ENCODE results near the gene GPC5. TPM values are rescaled to one million over a fixed set of nuclear protein-coding genes. Genes with fewer than 3 reads are reported as not detected.
A peak's percentile ranks its signal among the peaks of the same experiment; 100 is the strongest.
"Not testable (repeated sequence)": the region's sequence is repeated elsewhere in the genome, so short reads cannot be mapped to it uniquely, and the experiment has no call there.

GPC5 gene
- polyA plus RNA-seq, 10 donors = 0.16 to 0.77 (median 0.26) TPM

GRCh38 chr13:92735909-92736308, 1337.5 kb downstream of the GPC5 start:
- DNase-seq = no peak

DNA sequence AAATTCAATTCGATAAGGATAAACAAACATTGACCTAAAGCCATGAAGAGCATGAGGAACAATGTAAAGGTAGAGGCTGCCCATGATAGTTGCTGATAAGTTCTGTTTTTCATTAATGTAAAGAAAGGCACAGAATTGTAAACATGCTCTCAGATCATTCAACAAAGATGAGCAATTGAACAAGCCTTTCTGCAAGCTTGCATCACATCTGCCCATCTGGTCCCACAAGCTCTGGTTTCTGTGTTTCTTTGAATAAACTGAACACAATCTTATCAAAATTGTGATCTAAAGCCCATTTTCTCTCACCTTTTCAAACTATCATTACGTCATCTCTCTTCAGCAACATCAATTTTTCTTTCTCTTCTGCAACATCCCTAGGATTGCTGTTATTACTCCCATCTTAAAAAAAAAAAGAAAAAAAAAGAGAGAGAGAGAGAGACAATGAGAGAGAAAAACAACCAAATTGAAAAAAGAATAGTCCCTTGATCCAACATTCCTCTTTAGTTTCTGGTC, 1340.9 kb downstream of the GPC5 start:
- no peak for DNase-seq

DNA sequence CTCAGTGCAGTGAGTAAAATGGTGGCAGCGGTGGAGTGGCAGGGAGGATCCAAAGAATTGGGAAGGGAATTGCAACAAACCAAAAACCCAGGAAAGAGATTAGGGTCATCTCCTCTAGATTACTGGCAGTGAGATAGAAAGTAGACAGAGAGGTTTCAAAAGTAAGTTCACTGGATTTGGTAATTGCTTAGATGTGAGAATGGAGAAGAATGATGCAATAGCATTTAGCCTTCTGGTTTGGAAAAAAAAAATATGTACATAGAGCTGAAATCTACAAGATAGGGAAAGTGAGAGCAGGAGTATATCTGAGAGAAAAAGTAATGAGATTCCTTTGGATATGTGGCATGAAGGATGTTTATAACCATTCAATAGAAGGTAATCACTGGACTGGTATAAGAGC, 1345.6 kb downstream of the GPC5 start:
- DNase-seq = no peak

DNA sequence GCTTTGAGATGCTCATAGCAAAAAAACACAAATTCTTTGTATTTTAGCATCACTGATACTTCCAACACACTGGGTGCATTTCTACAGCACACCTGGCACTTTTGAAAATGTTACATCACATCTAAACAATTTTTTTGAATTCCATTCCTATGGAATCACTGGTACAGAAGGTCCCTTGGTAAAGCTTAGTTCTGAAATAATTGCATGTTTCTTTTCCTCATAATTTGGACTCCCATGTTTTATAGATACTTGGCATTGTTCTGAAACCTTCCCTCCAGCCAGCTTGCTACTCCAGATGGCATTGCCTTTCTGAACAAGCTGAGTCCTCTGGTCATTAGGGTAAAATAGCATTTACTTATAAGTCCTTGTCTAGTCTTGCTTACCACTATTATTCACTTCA, 1346.8 kb downstream of the GPC5 start:
- no peak for DNase-seq

- DNase-seq = not testable (repeated sequence)
These were observed 1354.3 kb downstream of the GPC5 start for GRCh38 chr13:92752705-92753104.

- no peak for DNase-seq
These were observed 1363.3 kb downstream of the GPC5 start for GRCh38 chr13:92761710-92762109.

- DNase-seq = no peak
These were observed 1369.0 kb downstream of the GPC5 start for GRCh38 chr13:92767468-92767867.

DNA sequence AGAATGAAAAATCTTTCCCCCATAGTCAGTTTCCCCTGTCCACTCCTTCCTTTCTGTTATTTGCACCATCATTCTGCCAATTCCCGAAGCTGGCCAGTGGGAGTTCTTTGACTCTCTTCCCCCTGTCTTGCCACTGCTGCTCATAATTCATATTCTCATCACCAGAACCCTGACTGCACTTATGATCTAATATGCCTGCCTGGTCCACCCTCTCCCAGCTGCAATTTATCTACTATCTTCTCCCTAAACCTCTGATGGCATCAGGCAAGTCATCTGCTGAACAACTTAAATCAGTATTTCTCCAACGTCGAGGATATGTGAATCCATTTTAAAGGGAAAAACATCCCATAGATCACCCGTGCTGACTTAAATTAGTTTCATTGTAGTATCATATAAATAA, 1370.2 kb downstream of the GPC5 start:
- DNase-seq = peak in 1 of 3 donors; percentile 11

GRCh38 chr13:92769046-92769445, 1370.6 kb downstream of the GPC5 start:
- DNase-seq = peak in 2 of 3 donors; percentile 1 to 2

DNA sequence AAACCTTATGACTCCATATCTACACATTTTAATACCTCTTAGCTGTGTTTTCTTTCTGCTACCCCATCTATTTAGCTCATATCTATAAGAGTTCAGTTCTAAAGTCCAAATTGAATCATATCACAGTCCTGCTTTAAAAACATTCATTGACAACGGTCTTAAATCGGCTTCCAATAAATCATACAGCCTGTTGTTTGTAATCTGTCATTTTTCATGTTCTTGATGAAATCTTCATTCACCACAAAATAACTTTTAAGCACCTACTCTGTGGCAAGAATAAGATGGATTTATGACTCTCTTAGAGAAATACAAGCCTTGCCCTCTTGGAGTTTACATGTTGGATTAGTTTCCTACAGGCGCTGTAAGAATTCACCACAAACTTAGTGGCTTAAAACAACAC, 1377.2 kb downstream of the GPC5 start:
- no peak for DNase-seq

- no peak for DNase-seq
These were observed 1383.7 kb downstream of the GPC5 start for GRCh38 chr13:92781965-92782690.

DNA sequence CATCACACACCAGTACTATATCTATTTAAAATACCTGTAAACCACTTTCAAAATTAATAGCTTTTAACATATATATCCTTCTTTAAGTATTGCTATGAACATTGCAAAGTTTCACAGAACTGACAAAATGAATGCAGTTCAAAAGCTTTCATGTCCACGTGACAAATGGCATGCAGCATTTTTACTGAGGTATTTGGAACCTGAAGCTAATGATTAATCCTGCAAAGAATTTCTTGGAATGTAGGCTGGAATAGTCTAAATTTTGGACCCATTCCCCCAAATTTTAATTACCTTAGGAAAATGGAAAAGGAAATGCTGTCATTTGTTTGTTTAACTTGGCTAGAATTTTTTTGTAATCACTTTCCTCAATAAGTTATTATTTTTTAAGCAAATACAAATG, 1404.4 kb downstream of the GPC5 start:
- DNase-seq = peak in 1 of 3 donors; percentile 16

DNA sequence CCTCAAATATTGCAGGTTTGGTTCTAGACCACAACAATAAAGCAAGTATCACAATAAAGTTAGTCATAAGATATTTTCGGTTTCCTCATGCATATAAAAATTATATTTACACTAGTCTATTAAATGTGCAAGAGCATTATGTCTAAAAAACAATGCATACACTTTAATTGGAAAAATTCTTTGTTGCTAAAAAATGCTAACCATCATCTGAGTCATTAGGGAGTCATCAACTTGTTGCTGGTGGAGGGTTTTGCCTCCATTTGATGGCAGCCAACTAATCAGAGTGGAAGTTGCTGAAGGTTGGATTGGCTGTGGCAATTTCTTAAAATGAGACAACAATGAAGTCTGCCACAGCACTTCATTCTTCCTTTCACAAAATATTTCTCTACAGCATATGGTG, 1405.9 kb downstream of the GPC5 start:
- DNase-seq = peak in 1 of 3 donors; percentile 24

DNA sequence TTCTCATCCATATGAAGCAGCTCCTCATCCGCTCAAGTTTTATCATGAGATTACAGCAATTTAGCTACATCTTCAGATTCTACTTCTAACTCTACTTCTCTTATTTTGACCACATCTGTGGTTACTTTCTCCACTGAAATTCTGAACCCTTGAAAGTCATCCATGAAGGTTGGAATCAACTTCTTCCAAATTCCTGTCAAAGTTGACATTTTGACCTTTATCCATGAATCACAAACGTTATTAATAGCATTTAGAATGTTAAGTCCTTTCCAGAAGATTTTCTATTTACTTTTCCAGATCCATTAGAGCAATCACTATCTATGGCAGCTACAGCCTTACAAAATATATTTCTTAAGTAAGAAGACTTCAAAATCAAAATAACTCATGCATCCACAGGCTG, 1406.5 kb downstream of the GPC5 start:
- DNase-seq = peak in 2 of 3 donors; percentile 16 to 29

DNA sequence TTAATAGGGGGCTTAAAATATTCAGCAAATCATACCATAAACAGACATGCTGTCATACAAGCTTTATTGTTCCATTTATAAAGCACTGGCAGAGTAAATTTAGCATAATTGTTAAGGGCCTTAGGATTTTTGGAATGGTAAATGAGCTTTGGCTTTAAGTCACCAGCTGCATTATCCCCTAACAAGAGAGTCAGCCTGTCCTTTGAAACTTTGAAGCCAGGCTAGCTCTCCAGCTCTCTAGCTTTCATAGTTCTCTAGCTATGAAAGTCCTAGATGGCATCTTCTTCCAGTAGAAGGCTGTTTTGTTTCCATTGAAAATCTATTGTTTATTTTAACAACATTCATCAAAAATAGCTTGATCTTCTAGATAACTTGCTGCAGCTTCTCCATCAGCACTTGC, 1407.3 kb downstream of the GPC5 start:
- DNase-seq = no peak

DNA sequence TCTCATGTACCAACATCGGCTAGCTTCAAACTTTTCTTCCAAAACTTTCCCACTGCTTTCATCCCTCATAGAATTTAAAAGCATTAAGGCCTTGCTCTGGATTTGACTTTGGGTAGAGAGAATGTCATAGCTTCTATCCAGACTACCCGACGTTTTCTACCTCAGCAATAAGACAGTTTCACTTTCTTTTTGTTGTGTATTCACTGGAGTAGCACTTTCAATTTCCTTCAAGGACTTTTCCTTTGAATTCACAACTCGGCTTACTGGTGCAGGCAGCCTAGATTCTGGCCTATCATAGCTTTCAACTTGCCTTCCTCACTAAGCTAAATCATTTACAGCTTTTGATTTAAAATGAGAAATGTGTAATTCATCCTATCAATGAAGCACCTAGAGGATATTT, 1407.8 kb downstream of the GPC5 start:
- DNase-seq = no peak

DNA sequence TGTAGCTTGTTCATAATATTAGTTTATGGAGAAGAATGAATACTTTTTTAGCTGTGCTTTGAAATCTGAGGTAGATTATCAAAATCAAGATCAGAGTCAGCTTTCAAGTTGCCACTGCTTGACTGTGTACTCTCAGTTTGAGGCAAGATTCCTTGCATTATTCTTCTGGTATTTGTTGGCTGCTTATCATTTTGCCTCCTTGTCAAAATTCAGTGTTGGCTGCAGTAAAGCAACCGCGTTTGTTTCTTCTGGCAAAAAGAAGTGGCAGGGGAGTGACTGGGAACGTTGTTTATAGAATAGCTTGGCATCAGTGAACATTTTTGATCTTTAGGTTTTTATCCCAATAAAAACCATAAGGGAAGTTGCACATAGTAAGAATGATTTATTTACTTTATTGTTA, 1408.9 kb downstream of the GPC5 start:
- DNase-seq = peak in 2 of 3 donors; percentile 20 to 44

GRCh38 chr13:92807966-92808365, 1409.5 kb downstream of the GPC5 start:
- no peak for DNase-seq

- no peak for DNase-seq
These were observed 1422.9 kb downstream of the GPC5 start for GRCh38 chr13:92821324-92821723.

- DNase-seq = no peak
These were observed 1424.6 kb downstream of the GPC5 start for GRCh38 chr13:92823059-92823458.

DNA sequence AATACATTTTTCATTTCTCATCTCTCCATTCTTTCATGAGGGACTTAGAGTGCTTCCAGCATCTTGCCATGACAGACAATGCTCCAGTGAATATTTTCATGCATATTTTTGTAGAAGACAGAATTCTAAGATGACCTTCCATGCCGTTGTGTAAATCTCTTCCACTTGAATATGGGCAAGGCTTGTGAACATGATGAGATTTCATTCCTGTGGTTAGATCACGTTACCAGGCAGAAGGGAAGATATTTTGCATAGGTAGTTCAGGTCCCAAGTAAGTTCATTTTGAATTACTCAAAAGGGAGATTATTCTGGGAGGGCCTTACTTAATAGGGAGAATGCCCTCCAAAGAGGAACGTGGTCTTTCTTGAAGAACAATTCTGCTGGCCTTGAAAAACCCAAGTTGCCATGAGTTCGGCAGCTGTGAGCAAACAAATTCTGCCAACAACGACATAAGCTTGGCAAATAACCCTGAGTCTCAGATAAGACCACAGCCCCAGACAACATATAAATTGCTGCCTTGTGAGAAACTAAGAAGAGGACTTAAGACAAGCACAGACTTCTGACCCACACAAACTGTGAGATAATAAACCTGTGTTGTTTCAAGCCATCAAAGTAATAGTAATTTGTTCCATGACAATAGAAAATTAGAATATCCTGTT, 1427.6 kb downstream of the GPC5 start:
- DNase-seq = no peak

DNA sequence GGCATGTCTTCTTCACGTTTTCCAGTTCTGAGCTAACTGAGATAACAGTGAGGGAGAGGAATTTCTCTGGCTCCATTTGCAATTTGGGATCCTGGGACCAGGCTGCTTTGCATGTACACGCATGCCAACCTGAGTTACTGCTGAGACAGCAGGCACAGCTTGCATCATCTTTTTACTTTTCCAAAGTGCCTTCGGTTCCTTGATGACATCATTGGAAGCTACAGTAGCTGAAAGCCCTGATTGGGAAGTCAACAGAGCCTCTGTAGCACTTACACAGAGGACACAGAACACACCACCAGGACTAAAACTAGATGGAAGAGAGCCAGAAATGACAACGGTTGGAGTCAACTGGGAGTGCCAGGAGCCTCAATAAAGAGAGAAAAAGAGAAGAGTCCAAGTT, 1429.1 kb downstream of the GPC5 start:
- no peak for DNase-seq

DNA sequence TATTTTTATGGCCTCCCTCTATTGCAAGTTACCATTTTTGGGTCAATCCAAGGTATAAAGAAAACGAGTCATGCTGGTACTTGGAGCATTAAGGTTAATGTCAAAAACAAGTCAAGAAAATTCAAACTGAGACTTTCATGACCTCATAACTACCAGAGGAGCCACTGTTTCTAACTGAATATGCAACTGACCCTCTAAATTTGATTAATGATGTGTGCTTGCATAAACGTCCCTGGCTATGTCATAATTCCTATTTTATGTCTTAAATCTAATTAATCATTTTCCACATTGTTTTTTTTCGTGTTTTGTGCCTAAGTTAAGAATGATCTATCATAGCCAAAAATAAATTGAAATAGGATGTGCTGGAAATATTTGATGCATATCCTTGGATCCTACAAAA, 1431.5 kb downstream of the GPC5 start:
- peak in 1 of 3 donors; percentile 39 for DNase-seq

All from muscle of back (tissue), 11 donors.